Prostate gland (tissue), 2 donors: ENCODE results near the gene EML1. TPM values are rescaled to one million over a fixed set of nuclear protein-coding genes. Genes with fewer than 3 reads are reported as not detected.

Experiments used
- DNase-seq: peaks from one replicate; pipeline ENCODE4 v3.0.0-alpha.2; 2019; ENCODE audit warnings: low spot score
- H3K27ac ChIP-seq, 2 donors: fragments of 200-600 bp; sonication (generic); 2 replicates each; pipeline ENCODE4 v1.5.1; 2017 to 2019
- H3K27me3 ChIP-seq: fragments of 200-600 bp; sonication (generic); replicated peaks from 2 replicates; pipeline ENCODE4 v1.5.1; 2019; ENCODE audit not compliant: insufficient read depth
- H3K36me3 ChIP-seq, 2 donors: fragments of 200-600 bp; sonication (generic); 1 replicate in 1 of 2; 2 replicates in 1 of 2; pipeline versions ENCODE4 v1.5.1 to v1.8.1; 2017 to 2019
- H3K4me1 ChIP-seq: fragments of 200-600 bp; sonication (generic); replicated peaks from 2 replicates; pipeline ENCODE4 v1.5.1; 2019
- H3K4me3 ChIP-seq, 2 donors: fragments of 200-600 bp; sonication (generic); 2 replicates each; pipeline ENCODE4 v1.5.1; 2017 to 2019
- H3K9me3 ChIP-seq: fragments of 200-600 bp; sonication (generic); 2 replicates; pipeline ENCODE4 v1.5.1; 2017
- POLR2A ChIP-seq: fragments of 450-650 bp; IDR thresholded peaks from one replicate; pipeline ENCODE4 v1.6.1; 2016; ENCODE audit warnings: antibody characterized with exemption, mild to moderate bottlenecking
- POLR2AphosphoS5 ChIP-seq: sonication (generic); formaldehyde crosslinking; IDR thresholded peaks from one replicate; pipeline ENCODE4 v1.6.1; 2017; ENCODE audit warnings: antibody characterized with exemption
- WGBS: methylation state at CpG from one replicate; pipeline ENCODE4 v1.1.5; 2018; 5-methylcytosine and 5-hydroxymethylcytosine counted together
- intact Hi-C: fragments of 100-400 bp; cut with DNase I; formaldehyde crosslinking; loops from one replicate; pipeline ENCODE4 v1.14.2; 2022
- total RNA-seq, 2 donors: library from RNA; depleted of rRNA; stranded (reverse); fragments of >200 nt; gene quantifications; one replicate each; pipeline ENCODE4 v1.1.0, GENCODE V29; 2016
- TF ChIP-seq, protein P1 (sequence below), 4 experiments: fragments of 200-600 bp in 2 of 4; fragments of 450-650 bp in 2 of 4; sonication (generic) in 2 of 4; IDR thresholded peaks; 1 replicate in 3 of 4; 2 replicates in 1 of 4; pipeline ENCODE4 v1.5.1; 2016 to 2019; ENCODE audit warnings: antibody characterized with exemption in 4 of 4, mild to moderate bottlenecking in 2 of 4, moderate library complexity in 2 of 4

EML1 gene
- total RNA-seq, 2 donors from 2014 or later = 7.0 to 31.8 TPM

DNA sequence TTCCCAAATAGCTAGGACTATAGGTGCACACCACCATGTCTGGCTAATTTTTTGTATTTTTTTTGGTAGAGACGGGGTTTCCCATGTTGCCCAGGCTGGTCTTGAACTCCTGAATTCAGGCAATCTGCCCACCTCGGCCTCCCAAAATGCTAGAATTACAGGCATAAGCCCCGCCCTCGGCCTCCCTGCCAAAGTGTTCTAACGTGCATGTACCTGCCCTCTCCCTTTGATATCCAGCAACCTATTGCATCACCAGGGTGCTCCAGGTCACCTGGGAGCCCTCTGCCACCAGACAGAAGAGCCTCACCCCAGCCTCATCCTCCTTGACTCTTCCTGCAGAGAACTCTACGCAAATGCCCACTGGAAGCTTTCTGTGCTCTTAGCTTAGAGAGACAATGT is 2.2 kb upstream of the EML1 start:
- no peak for DNase-seq
- WGBS = 61% methylated on average over 6 of the region's 6 CpGs
- no peaks in the 10 kb centered on the region for H3K9me3 ChIP-seq

DNA sequence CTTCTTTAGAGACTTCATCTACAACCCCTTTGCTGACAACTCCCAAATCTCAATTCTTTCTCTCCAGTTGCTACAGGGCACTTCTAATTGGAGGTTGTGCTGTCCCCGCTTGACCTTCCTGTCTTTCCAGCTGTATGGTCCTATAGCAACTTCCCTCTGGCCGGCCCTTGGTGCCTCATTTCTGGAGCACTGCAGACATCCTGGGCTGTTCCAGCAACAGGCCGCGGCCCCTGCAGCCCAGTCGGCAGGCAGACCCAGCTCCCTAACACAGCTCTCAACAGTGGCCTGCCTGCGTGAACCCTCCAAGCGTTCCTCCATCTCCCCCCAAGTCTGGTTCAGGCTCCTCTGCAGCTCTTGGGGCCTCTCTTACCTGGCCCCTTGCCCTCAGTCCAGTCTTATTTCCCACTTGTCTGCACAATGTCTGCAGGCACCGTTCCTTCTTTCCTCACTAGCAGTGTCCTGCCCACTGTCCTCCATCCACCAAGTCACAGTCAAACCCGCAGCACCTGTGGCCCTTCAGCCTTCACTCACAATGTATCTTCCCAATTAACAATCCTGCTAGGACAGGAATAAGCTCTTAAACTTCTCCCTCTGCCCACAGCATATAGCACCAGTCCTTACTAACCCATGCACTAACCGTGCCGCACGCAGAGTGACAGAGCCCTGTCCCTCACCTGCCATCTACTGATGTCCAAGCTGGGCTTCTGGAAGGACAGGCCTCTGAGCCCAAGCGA is 1.6 kb upstream of the EML1 start:
- Histone ChIP-seq H3K4me1 (no peaks in the 10 kb centered on the region), H3K27ac (no peak overlapping the region), H3K9me3 (no peaks in the 10 kb centered on the region), H3K27me3 (no peaks in the 10 kb centered on the region), H3K36me3 (no peaks in the 10 kb centered on the region), H3K4me3 (no peak overlapping the region)
- no peak for DNase-seq
- intact Hi-C loops = loop anchor here (5.0 to 10.0 kb wide), 5 partner anchors 34 to 277 kb away; no protein-coding TSS in a partner anchor
- 87% methylated on average over 13 of the region's 13 CpGs for WGBS
- TF ChIP-seq POLR2A = no peak
- TF ChIP-seq, protein P1, sequence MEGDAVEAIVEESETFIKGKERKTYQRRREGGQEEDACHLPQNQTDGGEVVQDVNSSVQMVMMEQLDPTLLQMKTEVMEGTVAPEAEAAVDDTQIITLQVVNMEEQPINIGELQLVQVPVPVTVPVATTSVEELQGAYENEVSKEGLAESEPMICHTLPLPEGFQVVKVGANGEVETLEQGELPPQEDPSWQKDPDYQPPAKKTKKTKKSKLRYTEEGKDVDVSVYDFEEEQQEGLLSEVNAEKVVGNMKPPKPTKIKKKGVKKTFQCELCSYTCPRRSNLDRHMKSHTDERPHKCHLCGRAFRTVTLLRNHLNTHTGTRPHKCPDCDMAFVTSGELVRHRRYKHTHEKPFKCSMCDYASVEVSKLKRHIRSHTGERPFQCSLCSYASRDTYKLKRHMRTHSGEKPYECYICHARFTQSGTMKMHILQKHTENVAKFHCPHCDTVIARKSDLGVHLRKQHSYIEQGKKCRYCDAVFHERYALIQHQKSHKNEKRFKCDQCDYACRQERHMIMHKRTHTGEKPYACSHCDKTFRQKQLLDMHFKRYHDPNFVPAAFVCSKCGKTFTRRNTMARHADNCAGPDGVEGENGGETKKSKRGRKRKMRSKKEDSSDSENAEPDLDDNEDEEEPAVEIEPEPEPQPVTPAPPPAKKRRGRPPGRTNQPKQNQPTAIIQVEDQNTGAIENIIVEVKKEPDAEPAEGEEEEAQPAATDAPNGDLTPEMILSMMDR (IDR thresholded peaks at IDR 0.05) = no peak
- TF ChIP-seq POLR2AphosphoS5 = no peak

More for the DNA sequence above, 2.2 kb upstream of the EML1 start:
- Histone ChIP-seq H3K27me3 (no peaks in the 10 kb centered on the region), H3K27ac (no peak overlapping the region), H3K4me3 (no peak overlapping the region), H3K4me1 (no peaks in the 10 kb centered on the region), H3K36me3 (no peaks in the 10 kb centered on the region)
- intact Hi-C loops = loop anchor here (5.0 to 10.0 kb wide), 5 partner anchors 34 to 276 kb away; no protein-coding TSS in a partner anchor
- no peak for TF ChIP-seq POLR2A
- TF ChIP-seq POLR2AphosphoS5 = no peak
- TF ChIP-seq, protein P1 (IDR thresholded peaks at IDR 0.05) = no peak

DNA sequence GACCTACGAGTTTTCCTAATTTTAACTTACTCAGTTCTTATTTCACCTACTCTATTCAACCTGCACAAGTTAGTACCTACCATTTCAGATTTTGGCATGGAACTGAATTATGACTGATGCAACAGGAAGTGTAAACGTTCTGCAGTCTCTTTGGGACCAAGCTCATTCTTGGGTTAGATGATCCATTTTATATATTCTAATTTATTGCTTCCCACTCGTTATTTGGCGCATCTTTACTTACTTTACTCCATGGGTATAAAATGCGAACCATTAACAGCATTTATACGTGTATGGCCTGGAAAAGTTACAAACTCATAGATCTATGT is 1.0 kb upstream of the EML1 start:
- DNase-seq = no peak
- no peak overlapping the region for H3K4me3 ChIP-seq
- H3K36me3 ChIP-seq = no peaks in the 10 kb centered on the region
- no peaks in the 10 kb centered on the region for H3K9me3 ChIP-seq
- no peaks in the 10 kb centered on the region for H3K27me3 ChIP-seq
- no peaks in the 10 kb centered on the region for H3K4me1 ChIP-seq
- intact Hi-C loops = loop anchor here (5.0 to 10.0 kb wide), 5 partner anchors 35 to 277 kb away; no protein-coding TSS in a partner anchor
- no peak for TF ChIP-seq POLR2A
- no peak for TF ChIP-seq POLR2AphosphoS5
- TF ChIP-seq, protein P1 (IDR thresholded peaks at IDR 0.05) = no peak
- H3K27ac ChIP-seq = peak overlapping the region in 1 of 2 donors; percentile 76
- WGBS = 70% methylated on average over 6 of the region's 6 CpGs

DNA sequence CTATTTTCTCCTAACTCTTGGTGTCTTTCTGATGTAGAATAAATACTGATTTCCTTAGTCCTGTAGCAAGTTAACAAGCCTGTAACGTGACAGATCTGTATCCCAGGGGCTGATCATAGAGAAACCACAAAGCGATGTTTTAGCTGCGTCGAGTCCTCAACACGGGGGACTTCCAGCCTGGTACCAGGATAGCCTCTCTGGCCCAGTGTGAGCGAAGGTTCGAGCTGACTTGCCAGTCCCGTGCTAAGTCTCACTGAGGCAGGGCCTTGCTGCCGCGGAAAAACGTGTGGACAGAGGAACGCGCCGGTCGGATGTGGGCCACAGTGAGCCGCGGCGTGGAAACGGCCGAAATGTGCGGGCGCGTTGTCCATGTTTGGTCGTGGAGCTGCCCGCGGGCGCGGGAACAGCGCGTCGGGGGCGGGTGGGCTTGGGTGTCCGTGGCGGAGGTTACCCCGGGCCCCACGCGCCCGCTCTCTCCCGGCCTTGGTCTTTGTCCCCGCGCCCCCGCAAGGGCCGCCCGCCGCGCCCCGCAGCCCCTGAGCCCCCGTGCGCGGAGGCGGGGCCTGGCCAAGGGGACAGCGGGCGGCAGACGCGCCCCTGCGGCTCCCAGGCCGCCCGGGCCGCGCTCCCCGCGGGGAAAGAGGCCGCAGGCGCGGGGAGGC is 531 bp upstream of the EML1 start:
- TF ChIP-seq POLR2A (no peak), POLR2AphosphoS5 (no peak)
- TF ChIP-seq, protein P1 (IDR thresholded peaks at IDR 0.05) = no peak
- 5% methylated on average over 50 of the region's 65 CpGs for WGBS
- intact Hi-C loops = loop anchor here (5.0 to 10.0 kb wide), 5 partner anchors 35 to 278 kb away; no protein-coding TSS in a partner anchor
- Histone ChIP-seq H3K27me3 (no peaks in the 10 kb centered on the region), H3K4me1 (no peaks in the 10 kb centered on the region), H3K27ac (peak overlapping the region; percentile 72 to 76), H3K4me3 (peak overlapping the region; percentile 53 to 54), H3K9me3 (no peaks in the 10 kb centered on the region), H3K36me3 (no peaks in the 10 kb centered on the region)
- peak; percentile 8 for DNase-seq
